CD14-positive monocyte (primary cell): ENCODE data around the gene CD200R1. TPM values are rescaled to one million over a fixed set of nuclear protein-coding genes. Genes with fewer than 3 reads are reported as not detected.

ENCODE experiments used
- DNase-seq, 3 donors: peaks; one replicate each; pipeline ENCODE4 v3.0.0-alpha.2; 2011 to 2022
- H2AFZ ChIP-seq: 2 replicates; pipeline ENCODE4 v1.6.0; 2012; ENCODE audit warnings: mild to moderate bottlenecking, low read depth, low read length, inconsistent platforms; ENCODE audit not compliant: insufficient read depth, poor library complexity, severe bottlenecking
- H3K27ac ChIP-seq, 2 donors: 1 replicate in 1 of 2; 2 replicates in 1 of 2; pipeline ENCODE4 v1.5.1; 2012 to 2013; ENCODE audit warnings: low read length in 2 of 2, control low read depth in 1 of 2, inconsistent platforms in 1 of 2, low read depth in 1 of 2, mild to moderate bottlenecking in 1 of 2
- H3K27me3 ChIP-seq, 2 donors: one replicate each; pipeline versions ENCODE4 v1.6.0 to v1.6.1; 2011 to 2013; ENCODE audit warnings: low read length in 2 of 2; ENCODE audit not compliant: control insufficient read depth in 2 of 2, insufficient read depth in 2 of 2
- H3K36me3 ChIP-seq, 2 donors: replicated peaks in 1 of 2; 1 replicate in 1 of 2; 2 replicates in 1 of 2; pipeline versions ENCODE4 v1.5.1 to v1.6.1; 2012 to 2013; ENCODE audit warnings: low read length in 2 of 2, control low read depth in 1 of 2, inconsistent platforms in 1 of 2, mild to moderate bottlenecking in 1 of 2; ENCODE audit not compliant: insufficient read depth in 2 of 2, control insufficient read depth in 1 of 2
- H3K4me1 ChIP-seq, 2 donors: 1 replicate in 1 of 2; 2 replicates in 1 of 2; pipeline versions ENCODE4 v1.5.1 to v1.6.1; 2012 to 2013; ENCODE audit warnings: low read length in 2 of 2, control low read depth in 1 of 2, inconsistent platforms in 1 of 2, mild to moderate bottlenecking in 1 of 2, moderate library complexity in 1 of 2; ENCODE audit not compliant: insufficient read depth in 2 of 2, control insufficient read depth in 1 of 2
- H3K4me2 ChIP-seq: replicated peaks from 2 replicates; pipeline ENCODE3; 2012; ENCODE audit warnings: low read length, moderate library complexity, mild to moderate bottlenecking; ENCODE audit not compliant: poor library complexity, severe bottlenecking; ENCODE audit errors: extremely low read depth
- H3K4me3 ChIP-seq, 3 experiments: fragments of 200-600 bp in 1 of 3; sonication (generic) in 1 of 3; replicated peaks in 1 of 3; 1 replicate in 2 of 3; 2 replicates in 1 of 3; pipeline ENCODE4 v1.5.1; 2011 to 2013; ENCODE audit warnings: low read length in 3 of 3, mild to moderate bottlenecking in 3 of 3, control low read depth in 2 of 3, low read depth in 2 of 3, inconsistent platforms in 1 of 3, moderate library complexity in 1 of 3
- H3K79me2 ChIP-seq: 2 replicates; pipeline ENCODE4 v1.6.0; 2012; ENCODE audit warnings: mild to moderate bottlenecking, control low read depth, inconsistent platforms, low read length, moderate library complexity; ENCODE audit not compliant: insufficient read depth
- H3K9ac ChIP-seq: 2 replicates; pipeline ENCODE4 v1.6.0; 2017; ENCODE audit warnings: low read length, mild to moderate bottlenecking; ENCODE audit not compliant: insufficient read depth, poor library complexity, severe bottlenecking
- H3K9me3 ChIP-seq, 2 donors: replicated peaks in 1 of 2; 1 replicate in 1 of 2; 2 replicates in 1 of 2; pipeline versions ENCODE4 v1.5.1 to v1.6.1; 2012 to 2013; ENCODE audit warnings: low read length in 2 of 2, control low read depth in 1 of 2; ENCODE audit not compliant: control insufficient read depth in 1 of 2, insufficient read depth in 1 of 2
- H4K20me1 ChIP-seq: 2 replicates; pipeline ENCODE4 v1.6.0; 2012; ENCODE audit warnings: mild to moderate bottlenecking, low read length, control low read depth, moderate library complexity; ENCODE audit not compliant: insufficient read depth
- H3K27ac Mint-ChIP-seq, 7 donors: one replicate each; pipeline ENCODE4 v1.8.0; 2020; ENCODE audit warnings: mild to moderate bottlenecking in 7 of 7, mixed read lengths in 7 of 7, moderate library complexity in 6 of 7, inconsistent platforms in 2 of 7
- H3K27me3 Mint-ChIP-seq, 3 donors: one replicate each; pipeline ENCODE4 v1.8.0; 2021 to 2022; ENCODE audit warnings: low read depth in 3 of 3, mild to moderate bottlenecking in 3 of 3, mixed read lengths in 3 of 3, moderate library complexity in 3 of 3, inconsistent platforms in 1 of 3
- H3K36me3 Mint-ChIP-seq, 2 donors: one replicate each; pipeline ENCODE4 v1.8.0; 2020; ENCODE audit warnings: mixed read lengths in 2 of 2, inconsistent platforms in 1 of 2, mild to moderate bottlenecking in 1 of 2
- H3K4me1 Mint-ChIP-seq: one replicate; pipeline ENCODE4 v1.8.0; 2020; ENCODE audit warnings: mild to moderate bottlenecking, mixed read lengths
- H3K4me3 Mint-ChIP-seq, 2 donors: one replicate each; pipeline ENCODE4 v1.8.0; 2020; ENCODE audit warnings: mild to moderate bottlenecking in 2 of 2, mixed read lengths in 2 of 2, moderate library complexity in 1 of 2
- H3K9me3 Mint-ChIP-seq, 7 donors: one replicate each; pipeline ENCODE4 v1.8.0; 2020 to 2022; ENCODE audit warnings: mixed read lengths in 7 of 7, mild to moderate bottlenecking in 6 of 7, moderate library complexity in 6 of 7, inconsistent platforms in 2 of 7
- WGBS: methylation state at CpG from one replicate; pipeline ENCODE4 v1.1.5; 2013; ENCODE audit warnings: missing lambda C conversion rate; ENCODE audit not compliant: insufficient coverage; 5-methylcytosine and 5-hydroxymethylcytosine counted together
- intact Hi-C, 2 donors: fragments of 100-400 bp; cut with micrococcal nuclease; formaldehyde crosslinking; loops; one replicate each; pipeline versions ENCODE4 v1.15.0 to v1.15.1; 2023
- polyA plus RNA-seq, 3 donors: library from polyadenylated mRNA; depleted of rRNA in 1 of 3; unstranded in 2 of 3; stranded (reverse) in 1 of 3; fragments of 300-500 nt in 2 of 3; fragments of >200 nt in 1 of 3; fragmentation: Illumina TruSeq in 2 of 3; gene quantifications; 1 replicate in 2 of 3; 2 replicates in 1 of 3; pipeline ENCODE4 v1.2.3, GENCODE V29; 2012 to 2021
- TF ChIP-seq, protein P1 (sequence below): fragments of 200-600 bp; IDR thresholded peaks from one replicate; pipeline ENCODE4 v1.8.0; 2022; ENCODE audit warnings: antibody characterized with exemption, mild to moderate bottlenecking

CD200R1 gene
- polyA plus RNA-seq, 3 donors, result 1.5 to 9.0 (median 1.6) TPM

DNA sequence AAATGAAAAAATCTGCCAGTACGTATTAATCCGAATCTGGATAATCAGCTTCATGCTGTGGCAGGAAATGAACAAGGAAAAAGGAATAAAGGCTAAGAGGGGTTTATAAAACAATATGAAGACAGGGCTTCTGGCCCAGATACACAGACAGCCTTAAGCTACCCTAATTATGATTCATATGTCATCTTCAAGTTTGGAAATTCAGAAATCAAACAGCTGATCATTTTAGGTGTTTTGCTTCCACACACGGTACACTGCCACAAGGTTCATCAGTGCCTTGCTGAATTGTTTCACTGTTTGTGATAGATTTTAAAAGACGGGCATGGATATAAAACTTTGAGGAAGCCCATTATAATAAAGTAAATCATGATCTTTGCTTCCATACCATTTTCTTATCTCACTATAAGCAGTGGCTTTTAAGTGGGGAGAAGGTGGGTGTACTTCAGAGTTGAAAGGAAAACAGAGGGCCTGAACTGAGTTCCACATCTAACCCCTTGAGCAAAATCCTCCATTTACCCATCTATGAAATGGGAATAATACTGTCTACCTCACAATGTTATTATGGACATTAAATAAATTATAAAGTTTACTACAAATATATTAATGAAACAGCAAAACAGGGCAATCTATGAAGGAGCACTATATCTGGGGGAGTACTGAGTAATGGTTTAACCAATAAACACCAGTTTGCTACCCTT lies 31.6 kb upstream of the CD200R1 start:
- no peak overlapping the region for H3K4me3 ChIP-seq
- no CpG with 5 or more reads among the region's 4 CpGs for WGBS

DNA sequence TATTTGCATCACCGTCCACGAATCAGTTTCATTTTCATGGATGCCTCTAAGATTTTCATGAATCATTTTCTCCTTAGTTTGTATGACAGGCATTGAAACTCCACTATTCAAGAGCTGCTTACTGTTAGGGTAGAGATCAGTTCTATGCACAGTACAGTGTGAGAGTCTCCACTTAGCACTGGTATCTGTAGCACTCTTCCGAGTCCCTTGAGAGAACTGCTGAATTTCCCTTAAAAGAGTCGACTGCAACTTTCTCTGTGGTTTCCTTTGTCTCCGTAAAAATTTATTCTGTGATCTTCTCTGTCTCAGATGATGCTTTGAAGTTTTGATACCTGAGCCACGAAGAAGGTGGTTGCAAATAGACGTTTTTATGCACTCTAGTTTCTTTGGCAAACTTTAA lies 30.7 kb upstream of the CD200R1 start:
- Histone ChIP-seq H4K20me1 (peaks cover 5% of the 10 kb centered on the region), H3K27ac (no peak overlapping the region), H3K9ac (no peak overlapping the region), H3K4me3 (no peak overlapping the region), H3K27me3 (no peaks in the 10 kb centered on the region), H2AFZ (no peak overlapping the region), H3K36me3 (peaks cover 95 to 100% of the 10 kb centered on the region in 2 donors), H3K9me3 (no peaks in the 10 kb centered on the region), H3K79me2 (no peaks in the 10 kb centered on the region), H3K4me2 (no peak overlapping the region), H3K4me1 (no peaks in the 10 kb centered on the region)
- no peak overlapping the region for H3K4me3 Mint-ChIP-seq
- no peak for DNase-seq
- WGBS, result 86% methylated on average over 3 of the region's 7 CpGs
- peaks cover 0 to 1% (median 0%) of the 10 kb centered on the region in 3 donors for H3K27me3 Mint-ChIP-seq
- H3K9me3 Mint-ChIP-seq, result no peaks in the 10 kb centered on the region
- H3K27ac Mint-ChIP-seq, result peak overlapping the region in 1 of 7 donors; percentile 72
- peaks cover 3% of the 10 kb centered on the region for H3K4me1 Mint-ChIP-seq
- H3K36me3 Mint-ChIP-seq, result peaks cover 85 to 92% of the 10 kb centered on the region in 2 donors
- intact Hi-C loops, result no loop called here
- TF ChIP-seq, protein P1, sequence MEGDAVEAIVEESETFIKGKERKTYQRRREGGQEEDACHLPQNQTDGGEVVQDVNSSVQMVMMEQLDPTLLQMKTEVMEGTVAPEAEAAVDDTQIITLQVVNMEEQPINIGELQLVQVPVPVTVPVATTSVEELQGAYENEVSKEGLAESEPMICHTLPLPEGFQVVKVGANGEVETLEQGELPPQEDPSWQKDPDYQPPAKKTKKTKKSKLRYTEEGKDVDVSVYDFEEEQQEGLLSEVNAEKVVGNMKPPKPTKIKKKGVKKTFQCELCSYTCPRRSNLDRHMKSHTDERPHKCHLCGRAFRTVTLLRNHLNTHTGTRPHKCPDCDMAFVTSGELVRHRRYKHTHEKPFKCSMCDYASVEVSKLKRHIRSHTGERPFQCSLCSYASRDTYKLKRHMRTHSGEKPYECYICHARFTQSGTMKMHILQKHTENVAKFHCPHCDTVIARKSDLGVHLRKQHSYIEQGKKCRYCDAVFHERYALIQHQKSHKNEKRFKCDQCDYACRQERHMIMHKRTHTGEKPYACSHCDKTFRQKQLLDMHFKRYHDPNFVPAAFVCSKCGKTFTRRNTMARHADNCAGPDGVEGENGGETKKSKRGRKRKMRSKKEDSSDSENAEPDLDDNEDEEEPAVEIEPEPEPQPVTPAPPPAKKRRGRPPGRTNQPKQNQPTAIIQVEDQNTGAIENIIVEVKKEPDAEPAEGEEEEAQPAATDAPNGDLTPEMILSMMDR, result no peak

More for the DNA sequence above, 31.6 kb upstream of the CD200R1 start:
- Mint-ChIP-seq H3K36me3 (peaks cover 85 to 92% of the 10 kb centered on the region in 2 donors), H3K4me1 (peaks cover 3% of the 10 kb centered on the region), H3K27ac (peak overlapping the region in 2 of 7 donors; percentile 28 to 76), H3K27me3 (peaks cover 0 to 1% (median 0%) of the 10 kb centered on the region in 3 donors), H3K9me3 (no peaks in the 10 kb centered on the region), H3K4me3 (no peak overlapping the region)
- Histone ChIP-seq H3K9me3 (no peaks in the 10 kb centered on the region), H3K4me1 (no peaks in the 10 kb centered on the region), H4K20me1 (peaks cover 5% of the 10 kb centered on the region), H3K27ac (no peak overlapping the region), H3K9ac (no peak overlapping the region), H3K79me2 (no peaks in the 10 kb centered on the region), H3K27me3 (no peaks in the 10 kb centered on the region), H3K36me3 (peaks cover 99 to 100% of the 10 kb centered on the region in 2 donors), H2AFZ (no peak overlapping the region), H3K4me2 (no peak overlapping the region)
- no peak for DNase-seq
- TF ChIP-seq, protein P1, result no peak
- intact Hi-C loops, result no loop called here
